GM18511 (cell line): ENCODE results near the gene SUPT6H.

Source experiments
- ATAC-seq: cut with Tn5 transposase; IDR thresholded peaks from one replicate; pipeline ENCODE4 v1.9.1; 2021; ENCODE audit warnings: mild to moderate bottlenecking, moderate library complexity; ENCODE audit not compliant: unreplicated experiment

Gene SUPT6H

DNA sequence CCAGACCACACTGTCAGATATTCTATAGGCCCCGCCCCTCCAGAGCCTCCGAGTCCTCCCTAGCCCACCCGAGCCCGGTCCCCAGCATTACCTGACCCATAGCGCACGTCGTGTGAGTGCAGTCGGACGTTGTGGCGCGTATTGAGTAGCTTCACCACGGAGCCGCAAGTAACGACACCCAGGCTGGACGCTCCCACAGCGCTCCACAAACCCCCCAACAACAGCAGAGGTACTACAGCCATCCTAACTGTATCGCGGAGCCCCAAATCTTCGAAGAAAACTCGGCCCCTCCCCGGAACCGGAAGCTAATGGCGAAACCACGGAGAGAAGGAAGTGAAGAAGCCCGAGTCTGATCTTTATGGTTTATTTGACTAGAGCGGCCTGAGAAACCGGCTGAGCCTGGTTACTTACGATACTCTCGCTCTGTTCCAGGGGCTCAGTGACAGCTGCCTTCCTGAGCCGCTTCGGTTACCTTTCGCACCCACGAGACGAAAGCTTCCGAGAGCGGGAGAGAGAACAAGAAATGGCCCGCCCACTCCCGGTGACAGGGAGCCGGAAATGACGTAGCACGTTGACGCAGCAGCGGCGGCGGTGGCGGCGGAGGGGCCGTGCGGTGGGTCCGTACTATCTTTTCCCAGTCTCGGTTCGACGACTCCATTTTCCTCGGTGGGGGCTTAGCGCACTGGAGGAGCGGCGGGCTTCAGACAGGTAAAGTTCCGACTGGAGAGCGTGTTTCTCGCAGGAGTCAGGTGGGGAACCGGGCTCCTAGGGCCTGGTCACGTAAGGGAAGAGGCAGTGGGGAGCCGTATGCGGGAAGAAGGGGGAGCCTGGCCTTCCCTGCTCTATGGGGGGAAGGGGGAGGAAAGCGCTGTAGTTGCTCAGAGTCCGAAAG is at the start of gene SUPT6H, which contains the start of gene SDF2:
SUPT6H (plus strand) TSS at position 571 of the 892 bp plus-strand sequence. CDS start 11,197 bp downstream, outside the sequence.
SDF2 (minus strand) TSS at position 272 of the 892 bp plus-strand sequence; CDS start at position 242, 30 bp downstream.
- ATAC-seq, result peak; percentile 97

GRCh38 chr17:28612531-28612930 is 49.5 kb upstream of the SUPT6H start:
- ATAC-seq, result no peak

DNA sequence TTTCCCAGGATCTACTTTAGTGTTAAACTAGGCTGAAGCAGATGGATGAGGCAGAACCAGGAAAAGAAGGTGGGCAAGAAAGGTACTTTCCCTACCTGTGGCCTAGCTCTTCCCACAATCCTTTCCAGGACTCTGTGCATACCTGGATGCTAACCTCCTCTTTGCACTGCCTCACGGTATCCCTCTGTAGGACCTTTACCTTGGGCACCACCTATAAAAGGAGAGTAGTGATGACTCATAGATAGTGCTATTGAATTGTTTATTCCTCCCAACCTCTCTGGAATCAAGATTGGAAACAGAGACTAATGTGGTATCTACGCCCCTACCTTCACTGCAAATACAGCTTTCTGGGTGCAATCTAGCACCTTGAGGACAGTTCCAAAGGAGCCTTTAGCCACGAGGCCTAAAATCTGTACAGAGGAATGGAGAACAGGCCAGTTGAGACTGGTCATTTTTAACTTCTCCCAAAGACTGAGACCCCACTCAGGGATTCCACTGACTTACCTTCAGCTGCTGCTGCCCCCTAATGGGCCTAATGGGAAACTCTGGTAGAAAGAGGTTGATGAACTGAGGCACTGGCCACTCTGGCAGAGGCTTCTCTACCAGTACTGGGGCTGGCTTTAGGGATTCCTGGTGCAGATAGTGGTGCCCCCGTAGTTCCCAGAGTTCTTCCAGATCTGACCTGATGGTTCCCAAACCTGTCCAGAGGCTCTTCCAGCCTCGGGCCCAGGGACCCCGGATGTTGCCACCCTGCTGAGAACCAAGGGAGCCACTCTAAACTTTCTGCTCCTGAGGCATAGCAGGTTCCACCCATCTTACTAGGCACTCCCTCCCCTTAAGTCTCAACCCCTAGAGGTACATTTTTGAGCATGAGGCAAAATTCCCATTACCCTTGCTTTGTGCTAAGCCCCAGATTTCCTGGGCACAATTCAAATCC is 48.8 kb upstream of the SUPT6H start:
- no peak for ATAC-seq

DNA sequence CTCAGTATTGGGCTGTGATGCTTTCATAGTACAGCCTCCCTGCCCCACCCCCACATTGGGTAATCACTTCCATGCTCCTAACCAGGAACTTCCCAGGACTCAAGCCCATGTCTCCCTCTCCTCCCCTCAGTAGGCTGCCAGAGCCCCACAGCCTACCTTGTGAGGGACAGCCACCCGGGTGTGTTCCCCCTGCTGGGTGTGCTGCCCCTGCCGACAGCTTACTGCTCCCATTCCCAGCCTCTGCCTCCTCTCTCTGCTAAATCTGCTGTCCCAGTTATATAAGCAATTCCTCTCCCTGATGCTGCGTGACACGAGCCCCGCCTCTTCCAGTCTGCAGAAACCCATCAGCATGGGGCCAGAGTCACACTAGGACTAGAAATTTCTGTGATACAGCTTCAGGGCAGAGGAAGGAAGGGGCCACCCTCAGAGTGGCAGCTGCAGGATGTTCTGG is 48.0 kb upstream of the SUPT6H start, which contains the start of gene RSKR:
RSKR (minus strand) TSS at position 255 of the 451 bp plus-strand sequence; CDS start at position 231, 24 bp downstream.
- no peak for ATAC-seq

GRCh38 chr17:28615260-28615940 is 46.6 kb upstream of the SUPT6H start:
- no peak for ATAC-seq

GRCh38 chr17:28616281-28616680 is 45.7 kb upstream of the SUPT6H start:
- ATAC-seq, result no peak

DNA sequence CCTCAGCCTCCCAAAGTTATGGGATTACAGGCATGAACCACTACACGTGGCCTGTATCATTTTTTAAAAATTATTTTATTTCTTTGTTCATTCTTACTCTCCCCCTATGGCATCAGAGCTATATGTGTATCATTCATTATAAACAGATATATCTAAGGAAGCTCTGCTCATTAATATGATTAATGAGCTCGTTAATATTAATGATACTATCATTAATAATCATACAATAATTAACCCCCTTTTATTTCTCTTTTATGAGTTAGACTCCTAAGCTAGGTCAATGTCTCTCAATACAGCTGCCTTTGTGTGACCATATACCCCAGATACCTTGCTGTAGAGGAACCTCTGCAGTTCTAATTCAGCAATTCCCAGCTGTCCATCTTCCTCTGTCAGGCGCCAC is 43.5 kb upstream of the SUPT6H start:
- ATAC-seq, result no peak

DNA sequence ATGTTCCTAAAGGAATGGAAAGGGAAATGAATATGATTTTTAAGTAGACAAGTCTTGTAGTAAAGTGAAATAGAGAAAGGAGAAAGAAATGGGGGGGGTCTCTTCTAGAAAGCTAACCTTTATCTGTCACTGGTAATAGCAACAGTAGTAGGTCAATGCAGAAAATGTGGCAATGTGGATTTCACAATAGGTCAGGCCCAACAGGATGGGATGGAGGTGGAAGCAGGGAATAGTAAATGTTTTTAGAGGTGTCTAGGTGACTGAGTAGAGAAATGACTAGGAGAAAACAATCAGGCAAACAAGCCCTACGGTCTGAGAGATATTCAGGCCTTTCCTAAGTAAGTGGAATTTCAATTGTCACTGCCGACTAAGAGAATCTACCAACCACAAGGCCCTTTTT is 42.0 kb upstream of the SUPT6H start:
- no peak for ATAC-seq

GRCh38 chr17:28622186-28622585 is 39.8 kb upstream of the SUPT6H start:
- ATAC-seq, result no peak

GRCh38 chr17:28623696-28624095 is 38.3 kb upstream of the SUPT6H start:
- ATAC-seq, result no peak

- ATAC-seq, result no peak
Observed at GRCh38 chr17:28624148-28624547, 37.9 kb upstream of the SUPT6H start.

DNA sequence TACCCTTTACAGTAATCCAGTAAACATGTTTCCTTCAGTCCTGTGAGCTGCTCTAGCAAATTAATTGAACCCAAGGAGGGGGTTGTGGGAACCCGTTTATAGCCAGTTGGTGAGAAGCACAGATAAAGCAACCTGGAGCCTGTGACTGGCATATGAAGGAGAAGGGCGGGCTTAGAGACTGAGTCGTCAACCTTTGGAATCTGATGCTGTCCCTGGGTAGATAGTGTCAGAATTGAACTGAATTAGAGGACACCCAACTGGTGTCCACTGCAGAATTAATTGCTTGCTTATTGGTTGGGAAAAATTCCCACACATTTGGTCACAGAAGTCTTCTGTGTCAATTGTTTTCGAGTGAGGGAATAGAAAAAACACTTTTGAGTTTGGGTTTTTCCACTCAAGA is 35.2 kb upstream of the SUPT6H start:
- ATAC-seq, result no peak

DNA sequence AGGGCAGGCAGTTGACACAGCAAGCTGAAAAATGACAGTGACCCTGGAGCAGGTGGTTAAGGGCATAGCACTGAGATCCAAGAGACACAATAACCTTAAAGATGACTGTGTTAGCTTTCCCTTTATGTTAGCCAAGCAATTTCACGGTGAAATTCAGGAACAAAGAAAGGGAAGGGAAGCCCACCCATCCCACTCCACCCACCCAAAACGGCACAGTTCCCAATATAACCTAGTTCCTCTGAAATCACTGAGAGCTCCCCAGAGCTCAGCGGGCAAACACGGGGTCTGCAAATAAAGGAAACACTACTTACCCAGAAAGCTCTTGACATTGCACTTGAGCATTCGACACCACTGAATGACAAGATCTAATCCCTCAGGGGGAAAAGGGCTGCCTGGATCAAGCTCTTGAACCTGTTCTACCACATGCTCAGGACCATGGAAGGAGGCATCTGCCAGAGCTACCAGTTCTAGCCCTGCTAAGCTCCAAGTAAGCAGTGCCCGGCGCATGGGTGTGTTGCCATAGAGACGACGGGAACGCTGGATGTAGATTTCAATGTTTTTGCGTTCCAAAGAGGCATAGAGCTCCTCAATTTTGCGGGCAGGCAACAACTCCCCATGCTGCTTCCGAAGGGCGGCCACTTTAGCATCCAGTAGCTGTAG is 27.7 kb upstream of the SUPT6H start:
- no peak for ATAC-seq

- ATAC-seq, result no peak
Observed at GRCh38 chr17:28635506-28635905, 26.5 kb upstream of the SUPT6H start.

DNA sequence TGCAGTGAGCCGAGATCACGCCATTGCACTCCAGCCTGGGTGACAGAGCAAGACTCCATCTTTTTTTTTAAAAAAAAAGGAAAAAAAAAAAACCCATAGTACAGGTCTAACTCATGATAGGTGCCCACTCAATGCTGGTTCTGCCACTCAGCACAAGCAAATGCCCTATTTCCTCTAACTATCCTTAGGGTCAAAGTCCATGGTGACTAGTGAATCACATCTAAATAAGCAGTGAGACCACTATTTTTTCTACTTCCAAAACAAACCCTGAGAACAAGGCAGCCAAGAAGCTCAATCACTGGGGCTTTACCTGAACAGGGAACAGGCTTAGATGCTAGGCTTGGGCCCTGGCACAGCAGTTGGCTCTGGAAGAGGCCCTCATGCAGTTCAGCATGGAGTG is 20.4 kb upstream of the SUPT6H start:
- no peak for ATAC-seq

- peak; percentile 17 for ATAC-seq
Observed at GRCh38 chr17:28643983-28644786, 17.8 kb upstream of the SUPT6H start.

DNA sequence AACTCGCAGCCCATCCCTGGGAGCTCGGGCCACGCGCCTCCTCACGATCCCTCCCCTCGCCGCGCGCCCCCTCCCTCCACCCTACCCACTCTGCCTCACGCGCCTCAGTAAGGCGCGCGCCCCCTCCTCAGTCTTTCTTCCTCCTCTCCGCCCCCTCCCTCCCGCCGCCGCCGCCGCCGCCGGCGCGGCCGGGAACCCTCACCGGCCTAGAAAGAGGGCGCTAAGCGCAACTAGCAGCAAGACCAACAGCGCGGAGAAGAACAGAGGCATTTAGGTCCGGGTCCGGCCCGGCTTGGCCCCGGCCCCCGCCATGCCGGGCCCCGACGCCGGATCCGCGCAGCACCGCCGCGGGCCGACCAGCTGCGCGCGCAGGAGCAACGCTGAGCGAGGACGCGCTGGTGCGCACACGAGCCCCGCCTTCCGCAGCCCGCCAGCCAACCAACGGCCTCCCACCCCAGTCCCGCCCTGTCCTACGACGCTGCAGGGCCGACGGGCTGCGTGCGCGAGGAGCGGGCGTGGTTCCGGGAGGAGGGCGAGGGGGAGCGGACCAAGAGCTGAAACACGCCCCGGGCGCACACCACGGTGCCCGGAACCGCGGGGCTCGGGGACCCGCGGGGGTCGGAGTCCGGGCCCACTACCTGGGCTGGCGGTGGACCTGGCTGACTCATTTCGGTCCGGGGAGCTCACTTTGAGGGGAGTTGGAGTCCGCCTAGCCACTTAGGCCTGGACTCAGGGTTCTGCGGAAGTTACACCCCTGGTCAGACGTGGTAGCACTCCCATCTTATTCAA is 17.0 kb upstream of the SUPT6H start, which contains the start of gene BLTP2:
BLTP2 (minus strand) TSS at position 372 of the 789 bp plus-strand sequence; CDS start at position 270, 102 bp downstream.
- ATAC-seq, result peak; percentile 91

DNA sequence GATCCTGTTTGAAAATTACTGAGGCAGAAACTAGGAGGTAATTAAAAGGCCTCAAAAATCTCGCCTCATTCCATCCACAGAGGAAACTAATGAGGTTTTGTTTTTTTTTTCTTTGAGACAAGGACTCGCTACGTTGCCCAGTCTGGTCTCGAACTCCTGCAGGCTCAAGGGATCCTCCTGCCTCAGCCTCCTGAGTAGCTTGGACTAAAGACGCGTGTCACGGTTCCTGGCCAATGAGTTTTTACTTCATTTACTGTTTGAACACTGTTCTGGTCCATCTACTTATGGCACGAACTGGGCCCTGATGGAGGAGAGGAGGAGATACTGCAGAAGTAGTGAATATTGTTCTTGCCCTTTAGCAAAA is 16.4 kb upstream of the SUPT6H start:
- no peak for ATAC-seq
